ENCODE results near the gene SCO1.

SCO1 gene

DNA sequence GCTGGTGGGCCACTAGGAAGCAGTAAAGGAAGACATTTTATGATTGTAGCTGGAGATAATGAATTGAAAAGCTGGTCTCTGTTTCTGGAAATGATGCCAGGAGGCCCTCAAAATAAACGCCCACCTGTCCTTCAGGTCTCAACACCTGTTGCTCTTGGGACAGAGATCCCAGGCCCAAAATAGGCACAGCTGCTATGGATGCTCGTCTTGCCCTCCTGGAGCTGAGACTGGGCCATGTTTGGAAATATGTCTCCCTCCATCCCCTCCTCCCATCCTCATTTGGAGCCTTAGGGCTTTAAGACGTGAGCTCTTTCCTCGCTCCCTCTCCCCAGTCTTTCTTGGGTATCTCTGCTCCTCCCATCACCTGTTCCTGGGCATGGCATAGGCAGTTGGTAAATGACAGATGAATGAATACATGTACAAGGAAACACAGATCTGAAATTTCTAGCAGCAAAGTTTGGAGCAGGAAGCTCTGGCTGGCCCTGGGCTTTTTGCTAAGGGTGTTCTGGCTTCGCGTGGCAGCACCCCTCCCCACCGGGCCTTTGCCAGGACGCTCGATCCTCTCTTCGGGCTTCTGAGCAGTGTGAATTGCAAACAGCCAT is 73.5 kb downstream of the SCO1 start:
- no peak overlapping the region for H3K4me3 ChIP-seq (ENCODE audit: low read depth in 1 of 5, low read length in 5 of 5)

DNA sequence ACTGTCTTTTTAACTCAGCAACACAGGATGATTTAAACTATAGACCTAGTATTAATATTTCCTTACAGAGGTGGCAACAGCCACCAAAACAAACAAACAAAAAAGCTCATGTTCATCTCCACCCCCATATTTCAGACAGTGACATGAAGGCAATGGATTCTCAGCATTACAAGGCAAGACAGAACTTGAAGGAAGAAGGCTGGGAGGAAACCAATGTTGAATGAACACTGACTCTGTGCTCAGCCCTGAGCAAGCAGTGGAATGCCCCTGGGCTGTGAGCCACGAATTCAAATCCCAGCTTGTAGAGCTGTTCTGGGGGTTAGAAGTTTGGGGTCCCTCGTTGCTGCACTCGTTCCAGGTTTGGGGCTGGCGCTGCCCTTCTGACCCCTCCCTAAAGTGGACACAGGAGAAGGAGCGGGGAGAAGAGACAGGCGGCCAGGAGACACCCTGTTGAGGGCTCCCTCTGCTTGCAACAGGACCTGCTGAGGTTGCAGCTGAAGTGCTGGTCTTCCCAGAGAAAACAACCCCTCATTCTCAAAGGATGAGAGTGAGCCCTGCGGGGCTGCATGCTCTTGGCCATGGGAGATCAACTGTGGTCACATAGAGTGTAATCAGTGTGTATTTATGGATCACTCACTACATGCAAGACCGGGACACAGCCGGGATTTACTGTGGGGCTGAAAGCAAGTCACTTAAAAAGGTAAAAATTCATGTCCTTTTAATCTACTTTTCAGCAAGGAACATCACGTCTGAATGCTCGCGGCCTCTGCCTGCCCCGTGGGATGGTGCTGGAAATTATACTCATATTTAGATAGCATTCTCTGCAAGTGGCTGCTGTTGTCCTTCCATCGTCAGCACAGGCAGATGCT is 74.5 kb downstream of the SCO1 start:
- Histone ChIP-seq H3K27me3 (ENCODE audit: control insufficient read depth in 5 of 5, insufficient read depth in 4 of 5, low read length in 5 of 5) (no peaks in the 10 kb centered on the region), H3K9ac (ENCODE audit: low read length in 5 of 5) (no peak overlapping the region), H3K4me3 (ENCODE audit: low read depth in 1 of 5, low read length in 5 of 5) (no peak overlapping the region), H3K9me3 (ENCODE audit: control insufficient read depth in 5 of 5, low read length in 5 of 5) (no peaks in the 10 kb centered on the region), H3K36me3 (ENCODE audit: control insufficient read depth in 5 of 5, insufficient read depth in 5 of 5, low read length in 5 of 5) (no peaks in the 10 kb centered on the region), H3K4me1 (ENCODE audit: control insufficient read depth in 5 of 5, insufficient read depth in 5 of 5, low read length in 5 of 5) (peaks cover 0 to 4% (median 3%) of the 10 kb centered on the region in 5 donors), H3K27ac (ENCODE audit: low read depth, low read length) (no peak overlapping the region)

More for the DNA sequence above, 73.5 kb downstream of the SCO1 start:
- no peaks in the 10 kb centered on the region for H3K4me1 ChIP-seq (ENCODE audit: control insufficient read depth in 5 of 5, insufficient read depth in 5 of 5, low read length in 5 of 5)
- no peak overlapping the region for H3K27ac ChIP-seq (ENCODE audit: low read depth, low read length)
- H3K27me3 ChIP-seq (ENCODE audit: control insufficient read depth in 5 of 5, insufficient read depth in 4 of 5, low read length in 5 of 5) = no peaks in the 10 kb centered on the region
- H3K36me3 ChIP-seq (ENCODE audit: control insufficient read depth in 5 of 5, insufficient read depth in 5 of 5, low read length in 5 of 5) = no peaks in the 10 kb centered on the region
- no peak overlapping the region for H3K9ac ChIP-seq (ENCODE audit: low read length in 5 of 5)
- H3K9me3 ChIP-seq (ENCODE audit: control insufficient read depth in 5 of 5, low read length in 5 of 5) = no peaks in the 10 kb centered on the region
